ENCODE measurements around the gene FAM13A. TPM values are rescaled to one million over a fixed set of nuclear protein-coding genes. Genes with fewer than 3 reads are reported as not detected.

Gene FAM13A
- total and polyA plus RNA-seq, 2 experiments from 2014 or later = 5.3 to 6.6 TPM

DNA sequence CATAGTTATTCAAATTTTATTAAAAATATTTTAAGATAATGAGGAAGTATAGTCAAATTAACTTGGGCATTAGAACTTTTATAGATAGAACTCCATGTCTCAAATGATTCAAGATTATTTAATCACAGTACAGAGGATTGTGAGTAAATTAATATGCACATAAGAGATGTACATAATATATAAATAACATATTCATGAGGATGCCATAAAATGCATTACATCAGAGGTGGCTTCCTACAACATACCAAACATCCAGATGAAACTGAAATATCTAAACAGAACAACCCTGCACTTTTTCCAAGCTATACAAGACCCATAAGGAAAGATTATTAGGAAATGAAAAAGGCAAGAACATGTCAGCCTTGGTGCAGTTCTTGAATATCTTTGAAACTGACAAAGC lies 268.1 kb downstream of the FAM13A start:
- Histone ChIP-seq H3K4me2 (ENCODE audit: unreplicated experiment) (no peak overlapping the region), H3F3A (ENCODE audit: insufficient read depth) (peaks cover 32% of the 10 kb centered on the region), H3K79me2 (ENCODE audit: insufficient read depth) (no peaks in the 10 kb centered on the region), H4K20me1 (ENCODE audit: insufficient read depth) (no peaks in the 10 kb centered on the region), H3K4me3 (no peak overlapping the region), H3K4me1 (ENCODE audit: insufficient read depth) (peaks cover 25% of the 10 kb centered on the region), H3K9me2 (ENCODE audit: insufficient read depth) (no peaks in the 10 kb centered on the region), H2AFZ (no peak overlapping the region), H3K9me3 (ENCODE audit: low read depth) (no peaks in the 10 kb centered on the region), H3K9ac (no peak overlapping the region), H3K36me3 (ENCODE audit: low read depth) (0 out of 2 replicates have a peak, but pooled peaks cover 4% of the 10 kb centered on the region), H3K27ac (no peak overlapping the region), H3K27me3 (replicated peaks; ENCODE audit: insufficient read depth) (no peaks in the 10 kb centered on the region)
- TF ChIP-seq EZH2 (IDR thresholded peaks at IDR 0.05; ENCODE audit: insufficient read depth, poor library complexity, severe bottlenecking) = no peak
- no peak for TF ChIP-seq EZH2phosphoT487 (IDR thresholded peaks at IDR 0.05; ENCODE audit: insufficient read depth, low read depth)
- in situ Hi-C loops (cut with MboI) = no loop called here
- DNase-seq = no peak

- Histone ChIP-seq H3K27me3 (replicated peaks; ENCODE audit: insufficient read depth) (no peaks in the 10 kb centered on the region), H3K27ac (no peak overlapping the region), H3K4me1 (ENCODE audit: insufficient read depth) (peaks cover 25% of the 10 kb centered on the region), H2AFZ (no peak overlapping the region), H3K4me3 (no peak overlapping the region), H3K79me2 (ENCODE audit: insufficient read depth) (no peaks in the 10 kb centered on the region), H4K20me1 (ENCODE audit: insufficient read depth) (no peaks in the 10 kb centered on the region), H3F3A (ENCODE audit: insufficient read depth) (peaks cover 28% of the 10 kb centered on the region), H3K9me2 (ENCODE audit: insufficient read depth) (no peaks in the 10 kb centered on the region), H3K9ac (no peak overlapping the region), H3K9me3 (ENCODE audit: low read depth) (no peaks in the 10 kb centered on the region), H3K4me2 (ENCODE audit: unreplicated experiment) (no peak overlapping the region), H3K36me3 (ENCODE audit: low read depth) (0 out of 2 replicates have a peak, but pooled peaks cover 4% of the 10 kb centered on the region)
- in situ Hi-C loops (cut with MboI) = no loop called here
- WGBS, 2 experiments (ENCODE audit: low coverage in 1 of 2, low lambda C conversion rate in 2 of 2, missing lambda C conversion rate in 2 of 2) = 94 to 98% methylated on average over 1 of the region's 1 CpG
- DNase-seq = no peak
- TF ChIP-seq EZH2phosphoT487 (IDR thresholded peaks at IDR 0.05; ENCODE audit: insufficient read depth, low read depth) = no peak
- TF ChIP-seq EZH2 (IDR thresholded peaks at IDR 0.05; ENCODE audit: insufficient read depth, poor library complexity, severe bottlenecking) = no peak
Observed at GRCh38 chr4:88788424-88788823, 268.6 kb downstream of the FAM13A start.

DNA sequence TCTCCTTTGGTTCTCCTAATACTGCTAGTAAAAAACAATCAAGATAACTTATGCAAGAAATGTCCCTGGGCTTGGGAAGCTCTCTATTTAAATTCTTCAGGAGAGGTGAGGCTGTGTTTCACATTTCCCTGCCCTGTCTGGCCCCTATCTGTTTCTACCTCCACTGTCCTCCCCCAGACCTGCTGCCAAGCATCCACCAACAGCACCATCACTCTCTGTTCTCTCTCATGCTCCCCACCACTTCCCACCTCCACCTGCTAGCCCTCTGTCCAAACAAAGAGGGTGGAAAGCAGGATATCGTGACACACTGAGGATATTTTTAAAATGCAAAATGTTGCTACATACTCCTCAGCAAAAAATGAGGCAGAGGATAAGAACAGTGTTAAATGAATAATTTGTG lies 271.0 kb downstream of the FAM13A start:
- Histone ChIP-seq H3F3A (ENCODE audit: insufficient read depth) (0 out of 2 replicates have a peak, but pooled peaks cover 3% of the 10 kb centered on the region), H3K9me2 (ENCODE audit: insufficient read depth) (no peaks in the 10 kb centered on the region), H3K27me3 (replicated peaks; ENCODE audit: insufficient read depth) (no peaks in the 10 kb centered on the region), H3K36me3 (ENCODE audit: low read depth) (0 out of 2 replicates have a peak, but pooled peaks cover 4% of the 10 kb centered on the region), H3K4me1 (ENCODE audit: insufficient read depth) (peaks cover 1% of the 10 kb centered on the region; the same call in 1 of the 2 replicates), H3K4me3 (no peak overlapping the region), H4K20me1 (ENCODE audit: insufficient read depth) (no peaks in the 10 kb centered on the region), H3K79me2 (ENCODE audit: insufficient read depth) (no peaks in the 10 kb centered on the region), H3K4me2 (ENCODE audit: unreplicated experiment) (no peak overlapping the region), H3K9ac (no peak overlapping the region), H3K27ac (no peak overlapping the region), H3K9me3 (ENCODE audit: low read depth) (no peaks in the 10 kb centered on the region), H2AFZ (no peak overlapping the region)
- no peak for DNase-seq
- WGBS, 2 experiments (ENCODE audit: low coverage in 1 of 2, low lambda C conversion rate in 2 of 2, missing lambda C conversion rate in 2 of 2) = 88 to 89% methylated on average over 1 of the region's 1 CpG
- in situ Hi-C loops (cut with MboI) = no loop called here
- no peak for TF ChIP-seq EZH2 (IDR thresholded peaks at IDR 0.05; ENCODE audit: insufficient read depth, poor library complexity, severe bottlenecking)
- no peak for TF ChIP-seq EZH2phosphoT487 (IDR thresholded peaks at IDR 0.05; ENCODE audit: insufficient read depth, low read depth)

GRCh38 chr4:88780389-88780788 lies 276.6 kb downstream of the FAM13A start:
- no peak for TF ChIP-seq EZH2phosphoT487 (IDR thresholded peaks at IDR 0.05; ENCODE audit: insufficient read depth, low read depth)
- no peak for TF ChIP-seq EZH2 (IDR thresholded peaks at IDR 0.05; ENCODE audit: insufficient read depth, poor library complexity, severe bottlenecking)
- Histone ChIP-seq H3K27ac (no peak overlapping the region), H3K79me2 (ENCODE audit: insufficient read depth) (no peaks in the 10 kb centered on the region), H2AFZ (no peak overlapping the region), H3K9ac (no peak overlapping the region), H3K4me3 (no peak overlapping the region), H3K36me3 (ENCODE audit: low read depth) (no peaks in the 10 kb centered on the region), H3F3A (ENCODE audit: insufficient read depth) (no peaks in the 10 kb centered on the region), H3K4me2 (ENCODE audit: unreplicated experiment) (no peak overlapping the region), H3K9me3 (ENCODE audit: low read depth) (no peaks in the 10 kb centered on the region), H4K20me1 (ENCODE audit: insufficient read depth) (no peaks in the 10 kb centered on the region), H3K27me3 (replicated peaks; ENCODE audit: insufficient read depth) (no peaks in the 10 kb centered on the region), H3K9me2 (ENCODE audit: insufficient read depth) (no peaks in the 10 kb centered on the region), H3K4me1 (ENCODE audit: insufficient read depth) (no peaks in the 10 kb centered on the region)
- WGBS, 2 experiments (ENCODE audit: low coverage in 1 of 2, low lambda C conversion rate in 2 of 2, missing lambda C conversion rate in 2 of 2) = 97 to 98% methylated on average over 1 of the region's 1 CpG
- DNase-seq = no peak
- in situ Hi-C loops (cut with MboI) = no loop called here

DNA sequence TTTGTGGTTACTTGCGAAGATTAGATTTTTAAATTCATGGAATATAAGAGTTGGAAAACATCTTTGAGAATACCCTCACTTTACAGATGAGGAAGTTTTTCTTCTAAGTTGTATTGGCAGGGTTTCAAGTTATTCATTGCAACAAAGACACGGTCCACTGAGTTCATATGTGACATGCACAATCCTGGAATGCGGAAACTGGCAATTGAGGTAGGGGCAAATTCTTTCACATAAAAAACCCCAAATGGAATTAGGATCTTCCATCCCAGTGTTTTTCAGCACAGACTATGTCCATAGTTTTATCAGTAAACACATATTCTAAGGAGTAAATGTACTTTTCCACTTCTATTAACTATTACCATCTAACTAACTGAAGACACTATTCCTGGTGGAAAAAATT lies 277.6 kb downstream of the FAM13A start:
- Histone ChIP-seq H3K4me2 (ENCODE audit: unreplicated experiment) (no peak overlapping the region), H3K27ac (no peak overlapping the region), H3K27me3 (replicated peaks; ENCODE audit: insufficient read depth) (no peaks in the 10 kb centered on the region), H3K9me3 (ENCODE audit: low read depth) (no peaks in the 10 kb centered on the region), H3K9me2 (ENCODE audit: insufficient read depth) (no peaks in the 10 kb centered on the region), H3K4me3 (no peak overlapping the region), H3K79me2 (ENCODE audit: insufficient read depth) (no peaks in the 10 kb centered on the region), H3K9ac (no peak overlapping the region), H2AFZ (no peak overlapping the region), H3K36me3 (ENCODE audit: low read depth) (no peaks in the 10 kb centered on the region), H3K4me1 (ENCODE audit: insufficient read depth) (no peaks in the 10 kb centered on the region), H3F3A (ENCODE audit: insufficient read depth) (no peaks in the 10 kb centered on the region), H4K20me1 (ENCODE audit: insufficient read depth) (no peaks in the 10 kb centered on the region)
- DNase-seq = no peak
- no peak for TF ChIP-seq EZH2phosphoT487 (IDR thresholded peaks at IDR 0.05; ENCODE audit: insufficient read depth, low read depth)
- TF ChIP-seq EZH2 (IDR thresholded peaks at IDR 0.05; ENCODE audit: insufficient read depth, poor library complexity, severe bottlenecking) = no peak
- 72 to 78% methylated on average over 3 of the region's 3 CpGs for WGBS, 2 experiments (ENCODE audit: low coverage in 1 of 2, low lambda C conversion rate in 2 of 2, missing lambda C conversion rate in 2 of 2)
- in situ Hi-C loops (cut with MboI) = no loop called here
